Suppressor macrophage treated with lipopolysaccharide for 1 hour (primary cell): ENCODE results near the gene HYCC1.
A peak's percentile ranks its signal among the peaks of the same experiment; 100 is the strongest.
"Not testable (repeated sequence)": the region's sequence is repeated elsewhere in the genome, so short reads cannot be mapped to it uniquely, and the experiment has no call there.

Experiments
- DNase-seq, 3 donors: peaks; one replicate each; pipeline ENCODE4 v3.0.0-alpha.2; 2020 to 2022

The HYCC1 gene

GRCh38 chr7:23013715-23014649, at the start of gene HYCC1:
TSS of gene HYCC1 (minus strand) at chr7:23014130. CDS start at chr7:22991111, 23,019 bp downstream.
- DNase-seq, result peak; percentile 99 to 100 (median 99)

GRCh38 chr7:23062452-23062851, 48.5 kb upstream of the HYCC1 start:
- DNase-seq, result peak; percentile 59 to 72 (median 64)

GRCh38 chr7:23061327-23061726, 47.4 kb upstream of the HYCC1 start:
- no peak for DNase-seq

GRCh38 chr7:23058408-23059096, 44.6 kb upstream of the HYCC1 start:
- peak in 1 of 3 donors; percentile 16 for DNase-seq

- DNase-seq, result peak; percentile 73 to 84 (median 83)
These were observed 41.8 kb upstream of the HYCC1 start for GRCh38 chr7:23055582-23056178.

- DNase-seq, result not testable (repeated sequence)
These were observed 37.2 kb upstream of the HYCC1 start for GRCh38 chr7:23051124-23051485.

- DNase-seq, result not testable (repeated sequence)
These were observed 32.4 kb upstream of the HYCC1 start for GRCh38 chr7:23046336-23046735.

- DNase-seq, result not testable (repeated sequence)
These were observed 31.2 kb upstream of the HYCC1 start for GRCh38 chr7:23045086-23045485.

- no peak for DNase-seq
These were observed 30.7 kb upstream of the HYCC1 start for GRCh38 chr7:23044581-23044980.

- DNase-seq, result peak in 2 of 3 donors; percentile 24 to 37
These were observed 29.5 kb upstream of the HYCC1 start for GRCh38 chr7:23043441-23043840.

- DNase-seq, result not testable (repeated sequence)
These were observed 25.7 kb upstream of the HYCC1 start for GRCh38 chr7:23039674-23040073.

- DNase-seq, result not testable (repeated sequence)
These were observed 21.8 kb upstream of the HYCC1 start for GRCh38 chr7:23035542-23036371.

- DNase-seq, result no peak
These were observed 13.3 kb upstream of the HYCC1 start for GRCh38 chr7:23027261-23027660.

GRCh38 chr7:23026164-23026563, 12.2 kb upstream of the HYCC1 start:
- no peak for DNase-seq

GRCh38 chr7:23024454-23024853, 10.5 kb upstream of the HYCC1 start:
- DNase-seq, result no peak

GRCh38 chr7:23022851-23023250, 8.9 kb upstream of the HYCC1 start:
- no peak for DNase-seq

- peak; percentile 23 to 72 (median 69) for DNase-seq
These were observed 8.4 kb upstream of the HYCC1 start for GRCh38 chr7:23022258-23022769.

- DNase-seq, result no peak
These were observed 7.7 kb upstream of the HYCC1 start for GRCh38 chr7:23021596-23021995.

- DNase-seq, result peak; percentile 48 to 91 (median 84)
These were observed 6.9 kb upstream of the HYCC1 start for GRCh38 chr7:23020742-23021401.

GRCh38 chr7:23018750-23019149, 4.8 kb upstream of the HYCC1 start:
- no peak for DNase-seq

GRCh38 chr7:23017309-23017708, 3.4 kb upstream of the HYCC1 start:
- peak in 2 of 3 donors; percentile 46 to 56 for DNase-seq
